Occipital lobe (tissue), 3 donors: Measurements from ENCODE around the gene GAST. TPM values are rescaled to one million over a fixed set of nuclear protein-coding genes. Genes with fewer than 3 reads are reported as not detected.

Experiments
- DNase-seq: peaks from one replicate; lab custom pipeline; 2025; lab: John Stamatoyannopoulos, UW
- small RNA-seq: library from RNA; depleted of rRNA; stranded (forward); fragments of <200 nt; gene quantifications from one replicate; pipeline ENCODE3, GENCODE V24; 2014
- total RNA-seq: library from RNA; depleted of rRNA; stranded (reverse); fragments of >200 nt; gene quantifications from one replicate; pipeline ENCODE4 v1.2.3, GENCODE V29; 2014

Gene GAST
- total RNA-seq, 1 donor from 2014 or later, result not detected

- no peak for DNase-seq
These were observed 27.7 kb downstream of the GAST start for GRCh38 chr17:41739661-41740352.

- no peak for DNase-seq
These were observed 28.4 kb downstream of the GAST start for GRCh38 chr17:41740506-41740905.

DNA sequence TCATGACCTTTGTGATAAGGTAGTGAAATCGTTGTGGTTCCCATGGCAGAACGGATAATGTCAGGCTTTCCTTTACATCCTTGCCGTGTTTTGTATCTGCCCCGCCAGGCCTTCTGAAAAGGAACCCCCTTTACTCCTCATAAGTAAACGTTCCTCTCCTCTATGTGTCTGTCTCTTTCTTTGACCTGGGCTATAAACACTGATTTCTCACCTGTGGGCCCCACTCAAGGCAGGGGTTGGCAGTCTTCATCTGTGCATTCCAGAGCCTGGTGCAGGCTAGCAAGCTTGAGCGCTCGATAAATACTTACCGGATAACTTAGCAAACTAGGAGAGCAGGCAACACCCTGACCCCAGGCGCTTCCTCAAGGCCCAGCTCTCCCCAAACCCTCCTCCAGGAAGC is 29.6 kb downstream of the GAST start:
- no peak for DNase-seq

DNA sequence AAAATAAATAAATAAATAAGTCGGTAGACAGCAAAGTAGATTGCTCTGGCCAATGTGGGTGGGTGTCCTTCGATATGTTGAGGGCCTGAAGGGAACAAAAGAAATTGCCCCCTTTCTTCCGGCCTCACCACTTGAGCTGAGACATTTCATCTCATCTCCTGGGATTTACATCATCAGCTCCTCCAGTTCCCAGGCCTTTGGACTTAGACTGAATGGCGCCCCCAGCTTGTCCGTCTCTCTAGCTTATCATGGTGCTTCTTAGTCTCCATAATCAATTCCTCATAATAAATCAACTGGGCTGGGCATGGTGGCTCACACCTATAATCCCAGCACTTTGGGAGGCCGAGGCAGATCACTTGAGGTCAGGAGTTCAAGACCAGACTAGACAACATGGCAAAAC is 36.1 kb downstream of the GAST start:
- DNase-seq, result no peak

DNA sequence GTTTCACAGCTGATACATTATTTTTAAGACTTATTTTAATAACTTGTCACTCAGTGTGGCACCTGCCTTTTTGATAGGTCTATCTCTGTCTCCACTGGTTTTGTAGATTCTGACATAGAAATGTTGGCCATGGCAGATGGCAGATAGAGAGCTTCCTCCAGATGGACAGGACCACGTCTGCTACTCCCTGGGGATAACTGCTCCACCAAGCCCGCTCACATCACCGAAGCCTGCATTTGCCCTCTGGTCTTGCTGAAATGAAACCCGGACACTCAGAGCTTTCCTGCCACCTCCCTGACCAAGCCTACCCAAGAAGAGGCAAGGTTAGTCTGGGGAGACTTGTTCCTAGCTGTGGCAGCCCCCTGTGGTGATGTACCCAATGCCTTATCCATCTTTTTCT is 38.7 kb downstream of the GAST start:
- DNase-seq, result no peak

DNA sequence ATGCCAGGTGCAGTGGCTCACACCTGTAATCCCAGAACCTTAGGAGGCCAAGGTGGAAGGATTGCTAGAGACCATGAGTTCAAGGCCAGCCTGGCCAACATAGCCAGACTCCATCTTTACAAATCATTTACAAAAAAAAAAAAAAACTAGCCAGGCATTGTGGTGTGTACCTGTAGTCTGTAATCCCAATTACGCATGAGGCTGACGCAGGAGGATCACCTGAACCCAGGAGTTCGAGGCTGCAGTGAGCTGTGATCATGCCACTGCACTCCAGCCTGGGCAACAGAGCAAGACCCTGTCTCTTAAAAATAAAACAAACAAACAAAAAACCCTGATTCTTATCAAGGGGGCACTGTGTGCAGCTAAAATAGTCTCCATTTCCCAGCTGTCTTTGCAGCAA is 39.2 kb downstream of the GAST start:
- DNase-seq, result no peak

DNA sequence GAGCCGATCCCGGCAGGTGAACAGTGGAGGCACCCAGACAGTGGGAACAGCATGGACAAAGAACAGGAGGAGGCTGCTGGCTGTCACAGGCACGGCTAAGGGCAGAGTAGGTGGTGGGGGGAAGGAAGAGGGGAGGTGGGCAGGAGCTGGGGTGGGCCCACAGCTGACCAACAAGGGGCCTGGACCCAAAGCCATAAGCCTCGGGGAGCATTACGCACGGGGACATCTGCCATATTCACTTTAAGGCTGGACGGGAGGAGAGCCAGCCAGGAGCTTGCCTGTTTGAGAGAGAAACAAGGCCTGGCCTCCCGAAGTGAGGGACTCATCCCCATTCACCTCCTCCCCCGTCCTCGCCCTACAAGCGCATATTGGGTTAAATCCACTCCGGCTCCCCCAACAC is 41.9 kb downstream of the GAST start:
- DNase-seq, result no peak

GRCh38 chr17:41758601-41759000 is 46.5 kb downstream of the GAST start:
- no peak for DNase-seq

DNA sequence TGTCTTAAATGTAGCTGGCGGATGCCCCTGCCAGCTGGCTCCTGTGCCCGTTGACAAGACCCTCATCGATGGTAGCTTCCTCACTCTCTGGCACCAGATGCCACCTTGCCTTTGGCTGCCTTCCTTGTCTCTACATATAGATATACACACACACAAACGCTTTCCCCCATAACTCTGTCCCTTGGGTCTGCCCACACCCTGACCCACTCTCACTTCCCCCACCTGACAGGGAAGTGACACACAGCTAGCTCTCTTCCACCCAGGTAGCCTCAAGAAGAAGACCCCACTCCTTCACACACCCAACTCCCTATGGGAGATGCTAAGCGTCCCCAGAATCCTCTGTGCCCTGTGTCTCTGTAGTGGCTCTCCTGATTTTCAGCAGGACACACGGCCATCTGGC is 48.7 kb downstream of the GAST start:
- no peak for DNase-seq

- no peak for DNase-seq
These were observed 50.3 kb downstream of the GAST start for GRCh38 chr17:41762391-41762790.

GRCh38 chr17:41762841-41763240 is 50.7 kb downstream of the GAST start:
- no peak for DNase-seq

DNA sequence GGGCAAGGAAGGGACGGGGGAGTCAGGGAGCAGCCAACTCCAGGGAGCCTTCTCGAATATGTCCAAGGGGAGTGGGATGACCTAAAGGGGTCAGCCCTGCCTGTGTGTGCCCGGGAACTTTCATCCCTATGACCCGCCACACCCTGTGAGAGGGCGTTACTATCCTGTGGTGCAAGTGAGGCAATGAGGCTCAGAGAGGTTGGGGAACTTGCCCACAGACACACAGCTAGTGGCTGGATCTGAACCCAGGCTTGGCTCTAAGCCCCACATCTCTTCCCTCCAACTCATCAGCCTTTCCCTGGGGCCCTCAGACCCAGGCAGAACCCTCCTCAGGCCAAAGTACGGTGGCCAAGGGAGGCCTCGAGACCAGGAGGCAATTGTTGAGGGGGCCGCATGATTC is 51.2 kb downstream of the GAST start:
- no peak for DNase-seq

Small RNAs within 50 kb of the gene (small RNA-seq; reads per million reads assigned to genes)
- not detected for gene RN7SL399P
- gene RNA5SP442, result 0.09 reads per million

Other genes with a start within 250 kb of the GAST start
- not detected for gene KRT32, start 244.9 kb upstream of the GAST start, total RNA-seq
- not detected for gene KRT35, start 231.2 kb upstream of the GAST start, total RNA-seq
- gene KRT36, start 222.4 kb upstream of the GAST start, total RNA-seq, result not detected
- 0.78 TPM for gene KRT13, start 206.7 kb upstream of the GAST start, total RNA-seq
- gene KRT15, start 193.4 kb upstream of the GAST start, total RNA-seq, result 0.16 TPM
- 11.4 TPM for gene KRT19, start 184.0 kb upstream of the GAST start, total RNA-seq
- gene KRT9, start 140.3 kb upstream of the GAST start, total RNA-seq, result not detected
- gene KRT14, start 125.4 kb upstream of the GAST start, total RNA-seq, result 0.31 TPM
- not detected for gene KRT16, start 99.6 kb upstream of the GAST start, total RNA-seq
- 0.31 TPM for gene KRT17, start 87.8 kb upstream of the GAST start, total RNA-seq
- gene EIF1, start 23.4 kb upstream of the GAST start, total RNA-seq, result 95.5 TPM
- gene HAP1, start 22.3 kb downstream of the GAST start, total RNA-seq, result 0.16 TPM
- gene JUP, start 74.4 kb downstream of the GAST start, total RNA-seq, result 37.4 TPM
- 10.3 TPM for gene P3H4, start 99.6 kb downstream of the GAST start, total RNA-seq
- gene FKBP10, start 100.7 kb downstream of the GAST start, total RNA-seq, result 11.2 TPM
- 85.8 TPM for gene NT5C3B, start 123.9 kb downstream of the GAST start, total RNA-seq
- not detected for gene KLHL10, start 125.5 kb downstream of the GAST start, total RNA-seq
- gene KLHL11, start 153.1 kb downstream of the GAST start, total RNA-seq, result 74.9 TPM
- gene ACLY, start 206.6 kb downstream of the GAST start, total RNA-seq, result 118 TPM
- gene ODAD4, start 218.3 kb downstream of the GAST start, total RNA-seq, result 1.6 TPM